Measurements from ENCODE around the gene BGN. TPM values are rescaled to one million over a fixed set of nuclear protein-coding genes. Genes with fewer than 3 reads are reported as not detected.

The BGN gene
- total RNA-seq, 2 experiments from 2014 or later: not detected

DNA sequence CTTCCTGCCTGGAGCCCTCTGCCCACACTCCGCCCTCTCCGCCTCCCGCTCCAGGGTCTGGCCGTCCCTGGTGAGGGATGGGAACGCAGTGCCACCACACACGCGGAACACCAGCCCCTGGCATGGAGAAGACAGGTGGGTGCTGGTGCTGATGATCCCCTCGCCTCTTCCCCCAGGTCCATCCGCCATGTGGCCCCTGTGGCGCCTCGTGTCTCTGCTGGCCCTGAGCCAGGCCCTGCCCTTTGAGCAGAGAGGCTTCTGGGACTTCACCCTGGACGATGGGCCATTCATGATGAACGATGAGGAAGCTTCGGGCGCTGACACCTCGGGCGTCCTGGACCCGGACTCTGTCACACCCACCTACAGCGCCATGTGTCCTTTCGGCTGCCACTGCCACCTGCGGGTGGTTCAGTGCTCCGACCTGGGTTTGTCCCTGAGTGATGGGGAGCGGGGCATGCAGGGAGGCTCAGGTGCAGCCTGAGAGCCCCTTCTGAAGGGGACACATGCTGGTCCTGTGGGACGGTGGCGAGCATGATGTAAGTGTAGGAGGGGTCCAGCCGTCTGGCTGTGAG, 9.8 kb downstream of the BGN start:
- ChIA-PET POLR2A (no interaction called here), CTCF (ENCODE audit: unreplicated experiment) (no interaction called here)
- BruUV-seq (replicated peaks): no TSS peak
- H3K9me3 ChIP-seq (ENCODE audit: low read length): no peaks in the 10 kb centered on the region
- intact Hi-C loops (cut with micrococcal nuclease; ENCODE audit: unreplicated experiment): loop anchor here (5.0 kb wide), 4 partner anchors 32 to 562 kb away; partner anchors contain the start of gene HAUS7
- H3K4me3 ChIP-seq (ENCODE audit: low read depth, low read length, poor library complexity, severe bottlenecking): no peak overlapping the region
- no peaks in the 10 kb centered on the region for H3K9me2 ChIP-seq (ENCODE audit: insufficient read depth, low read length)
- H3K79me2 ChIP-seq (ENCODE audit: insufficient read depth, low read depth, low read length): no peaks in the 10 kb centered on the region
- DNase-seq (ENCODE audit: low spot score): peak; percentile 9
- no peaks in the 10 kb centered on the region for H3K4me1 ChIP-seq (ENCODE audit: insufficient read depth, low read length, poor library complexity, severe bottlenecking)
- H3K4me2 ChIP-seq (ENCODE audit: low read length): no peak overlapping the region
- no peak overlapping the region for H3K27ac ChIP-seq (ENCODE audit: low read depth, low read length, poor library complexity, severe bottlenecking)
- TF ChIP-seq EZH2phosphoT487 (IDR thresholded peaks at IDR 0.05; ENCODE audit: borderline replicate concordance, low read depth, low read length): no peak
- TF ChIP-seq, protein P1, sequence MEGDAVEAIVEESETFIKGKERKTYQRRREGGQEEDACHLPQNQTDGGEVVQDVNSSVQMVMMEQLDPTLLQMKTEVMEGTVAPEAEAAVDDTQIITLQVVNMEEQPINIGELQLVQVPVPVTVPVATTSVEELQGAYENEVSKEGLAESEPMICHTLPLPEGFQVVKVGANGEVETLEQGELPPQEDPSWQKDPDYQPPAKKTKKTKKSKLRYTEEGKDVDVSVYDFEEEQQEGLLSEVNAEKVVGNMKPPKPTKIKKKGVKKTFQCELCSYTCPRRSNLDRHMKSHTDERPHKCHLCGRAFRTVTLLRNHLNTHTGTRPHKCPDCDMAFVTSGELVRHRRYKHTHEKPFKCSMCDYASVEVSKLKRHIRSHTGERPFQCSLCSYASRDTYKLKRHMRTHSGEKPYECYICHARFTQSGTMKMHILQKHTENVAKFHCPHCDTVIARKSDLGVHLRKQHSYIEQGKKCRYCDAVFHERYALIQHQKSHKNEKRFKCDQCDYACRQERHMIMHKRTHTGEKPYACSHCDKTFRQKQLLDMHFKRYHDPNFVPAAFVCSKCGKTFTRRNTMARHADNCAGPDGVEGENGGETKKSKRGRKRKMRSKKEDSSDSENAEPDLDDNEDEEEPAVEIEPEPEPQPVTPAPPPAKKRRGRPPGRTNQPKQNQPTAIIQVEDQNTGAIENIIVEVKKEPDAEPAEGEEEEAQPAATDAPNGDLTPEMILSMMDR (conservative IDR thresholded peaks at IDR 0.05; ENCODE audit: low read length): no peak
- no peaks in the 10 kb centered on the region for H4K20me1 ChIP-seq (ENCODE audit: insufficient read depth, low read length)
- H2AFZ ChIP-seq (ENCODE audit: low read length): no peak overlapping the region
- no peaks in the 10 kb centered on the region for H3K36me3 ChIP-seq (ENCODE audit: insufficient read depth, low read length)

DNA sequence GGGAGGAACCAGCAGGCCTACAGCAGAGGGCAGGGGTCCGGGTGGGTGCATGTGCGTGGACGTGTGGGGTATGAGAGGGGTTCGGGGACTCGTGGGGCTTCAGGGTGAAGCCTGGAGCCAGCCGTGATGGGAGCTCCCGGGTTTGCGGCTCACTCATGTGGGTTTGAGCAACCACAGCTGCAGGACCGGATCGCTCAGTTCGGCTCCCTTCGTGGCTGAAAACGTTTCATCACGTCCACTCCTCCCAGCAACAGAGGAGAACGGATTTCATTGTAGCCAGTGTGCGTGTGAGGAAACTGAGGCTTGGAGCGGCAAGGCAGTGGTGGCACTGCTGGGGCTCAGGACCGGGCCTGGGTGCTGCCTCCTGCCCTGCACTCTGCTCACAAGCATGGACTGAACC, 10.6 kb downstream of the BGN start:
- Histone ChIP-seq H3K79me2 (ENCODE audit: insufficient read depth, low read depth, low read length) (no peaks in the 10 kb centered on the region), H4K20me1 (ENCODE audit: insufficient read depth, low read length) (no peaks in the 10 kb centered on the region), H3K4me1 (ENCODE audit: insufficient read depth, low read length, poor library complexity, severe bottlenecking) (no peaks in the 10 kb centered on the region), H2AFZ (ENCODE audit: low read length) (no peak overlapping the region), H3K9me3 (ENCODE audit: low read length) (no peaks in the 10 kb centered on the region), H3K9me2 (ENCODE audit: insufficient read depth, low read length) (no peaks in the 10 kb centered on the region), H3K4me3 (ENCODE audit: low read depth, low read length, poor library complexity, severe bottlenecking) (no peak overlapping the region), H3K36me3 (ENCODE audit: insufficient read depth, low read length) (no peaks in the 10 kb centered on the region), H3K4me2 (ENCODE audit: low read length) (no peak overlapping the region), H3K27ac (ENCODE audit: low read depth, low read length, poor library complexity, severe bottlenecking) (no peak overlapping the region)
- BruUV-seq (replicated peaks): no TSS peak
- intact Hi-C loops (cut with micrococcal nuclease; ENCODE audit: unreplicated experiment): loop anchor here (5.0 kb wide), 4 partner anchors 33 to 563 kb away; partner anchors contain the start of gene HAUS7
- no peak for TF ChIP-seq EZH2phosphoT487 (IDR thresholded peaks at IDR 0.05; ENCODE audit: borderline replicate concordance, low read depth, low read length)
- TF ChIP-seq, protein P1 (conservative IDR thresholded peaks at IDR 0.05; ENCODE audit: low read length): no peak
- ChIA-PET POLR2A (no interaction called here), CTCF (ENCODE audit: unreplicated experiment) (no interaction called here)
- no peak for DNase-seq (ENCODE audit: low spot score)

DNA sequence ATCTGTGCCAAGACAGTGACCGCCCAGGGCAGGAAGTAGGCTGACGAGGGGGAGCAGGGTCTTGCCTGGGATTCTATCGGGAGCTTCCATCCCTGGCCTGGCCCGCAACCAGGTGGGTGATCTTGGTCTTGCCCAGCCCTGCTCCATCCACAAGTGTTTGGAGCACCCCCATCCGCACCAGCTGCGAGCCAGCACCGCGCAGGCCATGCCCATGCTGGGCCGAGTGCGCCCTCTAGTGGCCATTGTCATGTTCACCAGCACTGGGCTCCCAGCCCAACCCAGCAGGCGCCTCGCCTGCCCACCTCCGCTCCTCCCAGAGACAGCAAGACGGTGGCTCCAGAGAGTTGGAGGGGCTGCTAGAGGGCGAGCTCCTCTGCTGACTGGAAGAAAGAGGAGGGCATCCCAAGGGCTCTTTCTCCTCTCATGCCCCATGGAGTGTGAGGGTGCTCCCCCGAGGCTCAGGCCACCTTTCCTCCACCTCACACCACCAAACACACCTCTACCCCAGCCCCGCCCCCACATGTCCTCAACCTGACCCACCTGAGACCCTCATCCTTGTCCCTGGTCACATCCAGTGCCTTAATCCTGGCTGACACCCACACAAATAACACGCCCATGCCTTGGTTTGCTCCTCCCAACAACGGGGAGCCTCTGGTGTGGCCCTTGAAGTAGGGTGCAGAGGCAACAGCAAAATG, 12.9 kb downstream of the BGN start:
- Histone ChIP-seq H2AFZ (ENCODE audit: low read length) (no peak overlapping the region), H3K4me3 (ENCODE audit: low read depth, low read length, poor library complexity, severe bottlenecking) (no peak overlapping the region), H3K4me2 (ENCODE audit: low read length) (no peak overlapping the region), H4K20me1 (ENCODE audit: insufficient read depth, low read length) (no peaks in the 10 kb centered on the region), H3K4me1 (ENCODE audit: insufficient read depth, low read length, poor library complexity, severe bottlenecking) (no peaks in the 10 kb centered on the region), H3K9me2 (ENCODE audit: insufficient read depth, low read length) (no peaks in the 10 kb centered on the region), H3K36me3 (ENCODE audit: insufficient read depth, low read length) (no peaks in the 10 kb centered on the region), H3K9me3 (ENCODE audit: low read length) (no peaks in the 10 kb centered on the region), H3K27ac (ENCODE audit: low read depth, low read length, poor library complexity, severe bottlenecking) (no peak overlapping the region), H3K79me2 (ENCODE audit: insufficient read depth, low read depth, low read length) (no peaks in the 10 kb centered on the region)
- TF ChIP-seq EZH2phosphoT487 (IDR thresholded peaks at IDR 0.05; ENCODE audit: borderline replicate concordance, low read depth, low read length): no peak
- TF ChIP-seq, protein P1 (conservative IDR thresholded peaks at IDR 0.05; ENCODE audit: low read length): peak; percentile 74
- no TSS peak for BruUV-seq (replicated peaks)
- DNase-seq (ENCODE audit: low spot score): peak; percentile 70
- intact Hi-C loops (cut with micrococcal nuclease; ENCODE audit: unreplicated experiment): loop anchor here (2.0 to 5.0 kb wide), 5 partner anchors 35 to 565 kb away; partner anchors contain the start of gene HAUS7
- ChIA-PET CTCF (ENCODE audit: unreplicated experiment) (interaction anchor here (1.1 to 1.5 kb wide), 2 partner anchors 35 to 475 kb away, joined by 3 to 4 read pairs; no protein-coding TSS in a partner anchor), POLR2A (no interaction called here)
